GM18861 (cell line): ENCODE measurements around the gene APC.

Source experiments
- ATAC-seq: cut with Tn5 transposase; IDR thresholded peaks from one replicate; pipeline ENCODE4 v1.9.1; 2021; ENCODE audit not compliant: unreplicated experiment

Gene APC

GRCh38 chr5:112737463-112738190 is at the start of gene APC:
Gene APC (plus strand): TSS chr5:112737885. CDS start chr5:112754891, 17,006 bp downstream.
- ATAC-seq, result peak; percentile 99

- ATAC-seq, result no peak
Observed at GRCh38 chr5:112689155-112689909, 48.4 kb upstream of the APC start.

GRCh38 chr5:112690605-112691338 is 46.9 kb upstream of the APC start:
- ATAC-seq, result no peak

GRCh38 chr5:112691339-112691680 is 46.4 kb upstream of the APC start:
- no peak for ATAC-seq

GRCh38 chr5:112691758-112692157 is 45.9 kb upstream of the APC start:
- ATAC-seq, result no peak

GRCh38 chr5:112692472-112692871 is 45.2 kb upstream of the APC start:
- no peak for ATAC-seq

- ATAC-seq, result no peak
Observed at GRCh38 chr5:112693301-112693700, 44.4 kb upstream of the APC start.

- ATAC-seq, result no peak
Observed at GRCh38 chr5:112694853-112695709, 42.6 kb upstream of the APC start.

- ATAC-seq, result no peak
Observed at GRCh38 chr5:112696786-112697185, 40.9 kb upstream of the APC start.

- no peak for ATAC-seq
Observed at GRCh38 chr5:112697322-112697721, 40.4 kb upstream of the APC start.

GRCh38 chr5:112697833-112698232 is 39.9 kb upstream of the APC start:
- ATAC-seq, result no peak

GRCh38 chr5:112703866-112704820 is 33.5 kb upstream of the APC start:
- ATAC-seq, result no peak

GRCh38 chr5:112706446-112707016 is 31.2 kb upstream of the APC start:
- ATAC-seq, result no peak

GRCh38 chr5:112707187-112708102 is 30.2 kb upstream of the APC start:
- peak; percentile 93 for ATAC-seq

- no peak for ATAC-seq
Observed at GRCh38 chr5:112708103-112708622, 29.5 kb upstream of the APC start.

GRCh38 chr5:112709416-112709815 is 28.3 kb upstream of the APC start:
- no peak for ATAC-seq

- ATAC-seq, result no peak
Observed at GRCh38 chr5:112710896-112711295, 26.8 kb upstream of the APC start.

- no peak for ATAC-seq
Observed at GRCh38 chr5:112711436-112711835, 26.2 kb upstream of the APC start.
